NOMO-1 treated with dmso at 0.1 percent for 144 hours (cell line): ENCODE data around the gene LMAN2.

Experiments
- DNase-seq: peaks from one replicate; lab custom pipeline; 2025; ENCODE audit not compliant: unreplicated experiment; lab: John Stamatoyannopoulos, UW

The LMAN2 gene

DNA sequence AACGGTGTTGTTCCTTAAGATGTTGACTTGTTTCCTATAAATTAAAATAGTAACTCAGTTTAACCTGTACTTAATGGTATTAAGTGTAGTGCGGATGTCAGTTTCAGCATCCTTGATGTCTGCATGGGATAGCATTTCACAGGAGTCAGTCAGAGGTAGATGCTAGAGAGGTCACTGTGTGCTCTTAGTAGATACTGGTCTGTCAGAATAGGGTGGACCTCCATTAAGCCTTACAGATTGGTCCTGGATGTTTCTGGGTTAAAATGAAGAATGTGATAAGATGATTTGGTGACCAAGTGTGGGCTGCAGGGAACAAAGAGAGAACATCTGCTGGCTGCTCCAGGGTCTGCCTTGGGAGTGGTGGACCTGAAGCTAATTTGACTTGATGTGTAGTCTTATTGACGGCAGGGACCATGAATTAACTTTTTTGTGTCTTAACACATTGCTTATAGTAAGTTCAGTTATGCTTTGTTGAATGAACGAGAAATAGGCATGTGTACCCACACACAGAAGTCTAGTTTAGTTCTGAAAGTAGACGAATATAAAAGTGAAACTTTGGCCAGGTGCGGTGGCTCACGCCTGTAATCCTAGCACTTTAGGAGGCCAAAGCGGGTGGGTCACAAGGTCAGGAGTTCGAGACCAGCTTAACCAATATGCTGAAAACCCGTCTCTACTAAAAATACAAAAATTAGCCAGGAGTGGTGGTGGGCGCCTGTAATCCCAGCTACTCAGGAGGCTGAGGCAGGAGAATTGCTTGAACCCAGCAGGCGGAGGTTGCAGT is 60.5 kb downstream of the LMAN2 start:
- no peak for DNase-seq

DNA sequence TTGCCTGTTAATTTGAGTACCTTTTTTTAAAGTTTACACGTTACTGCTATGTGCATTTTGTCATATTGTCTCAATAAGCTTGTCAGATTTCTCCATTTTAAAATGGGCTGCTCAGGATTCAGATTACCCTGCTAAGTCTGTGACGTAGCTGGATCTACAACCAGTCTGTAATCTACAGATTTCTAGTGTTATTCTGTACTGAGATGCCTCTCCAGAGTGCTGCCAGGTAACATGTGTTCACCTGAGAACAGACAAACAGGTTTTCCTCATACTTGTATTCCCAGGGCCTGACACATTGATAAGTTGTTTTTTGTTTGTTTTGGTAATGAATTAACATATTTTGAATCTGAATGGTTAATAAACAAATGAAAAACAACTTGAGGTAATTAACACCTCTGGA is 63.3 kb downstream of the LMAN2 start:
- DNase-seq = no peak
